Esophagus muscularis mucosa (tissue), 4 donors: ENCODE data around the gene SYNGR1. TPM values are rescaled to one million over a fixed set of nuclear protein-coding genes. Genes with fewer than 3 reads are reported as not detected.

Experiments
- DNase-seq: peaks from one replicate; pipeline ENCODE4 v3.0.0-alpha.2; 2017; ENCODE audit errors: extremely low spot score
- H3K27ac ChIP-seq, 4 donors: fragments of 200-600 bp; sonication (generic); replicated peaks in 1 of 4; 1 replicate in 3 of 4; 2 replicates in 1 of 4; pipeline ENCODE4 v1.5.1; 2016 to 2019; ENCODE audit warnings: mild to moderate bottlenecking in 1 of 4
- H3K27me3 ChIP-seq, 4 donors: fragments of 200-600 bp; sonication (generic); one replicate each; pipeline versions ENCODE4 v1.5.1 to v1.6.0; 2016 to 2019
- H3K36me3 ChIP-seq, 4 donors: fragments of 200-600 bp; sonication (generic); one replicate each; pipeline ENCODE4 v1.5.1; 2016 to 2019
- H3K4me1 ChIP-seq, 4 donors: fragments of 200-600 bp; sonication (generic); one replicate each; pipeline ENCODE4 v1.5.1; 2016 to 2019
- H3K4me3 ChIP-seq, 4 donors: fragments of 200-600 bp; sonication (generic); 1 replicate in 2 of 4; 2 replicates in 2 of 4; pipeline ENCODE4 v1.5.1; 2016 to 2019; ENCODE audit warnings: mild to moderate bottlenecking in 4 of 4, moderate library complexity in 1 of 4
- H3K9me3 ChIP-seq, 4 donors: fragments of 200-600 bp; sonication (generic); 1 replicate in 3 of 4; 2 replicates in 1 of 4; pipeline ENCODE4 v1.5.1; 2016 to 2019
- EP300 ChIP-seq: sonication (generic); formaldehyde crosslinking; IDR thresholded peaks from one replicate; pipeline ENCODE4 v1.6.1; 2017; ENCODE audit warnings: antibody characterized with exemption
- POLR2A ChIP-seq: fragments of 450-650 bp; IDR thresholded peaks from one replicate; pipeline ENCODE4 v1.6.1; 2017; ENCODE audit warnings: antibody characterized with exemption, moderate library complexity, mild to moderate bottlenecking, low read depth
- POLR2AphosphoS5 ChIP-seq, 2 donors: sonication (generic); formaldehyde crosslinking; IDR thresholded peaks; one replicate each; pipeline ENCODE4 v1.6.1; 2017; ENCODE audit warnings: antibody characterized with exemption in 2 of 2
- WGBS: methylation state at CpG from one replicate; pipeline ENCODE4 v1.1.5; 2018; 5-methylcytosine and 5-hydroxymethylcytosine counted together
- intact Hi-C: fragments of 100-400 bp; cut with DNase I; formaldehyde crosslinking; loops from one replicate; pipeline ENCODE4 v1.15.1; 2023
- total RNA-seq, 4 donors: library from RNA; depleted of rRNA; stranded (reverse); fragments of >200 nt; gene quantifications; one replicate each; pipeline versions ENCODE4 v1.1.0 to v1.2.1, GENCODE V29; 2016
- TF ChIP-seq, protein P1 (sequence below), 3 experiments: fragments of 200-600 bp in 2 of 3; fragments of 450-650 bp in 1 of 3; sonication (generic) in 2 of 3; IDR thresholded peaks; one replicate each; pipeline ENCODE4 v1.5.1; 2017 to 2019; ENCODE audit warnings: antibody characterized with exemption in 3 of 3, mild to moderate bottlenecking in 2 of 3, moderate library complexity in 1 of 3

SYNGR1 gene
- total RNA-seq, 4 donors from 2014 or later: 14.4 to 29.4 (median 24.0) TPM

GRCh38 chr22:39431821-39432251, 82.0 kb downstream of the SYNGR1 start:
- H3K4me1 ChIP-seq: peaks cover 24 to 35% (median 30%) of the 10 kb centered on the region in 4 donors
- intact Hi-C loops: loop anchor here (10.0 kb wide), 1 partner anchor 93 kb away; the partner anchor contains the start of gene ATF4
- no peak overlapping the region for H3K4me3 ChIP-seq
- no peaks in the 10 kb centered on the region for H3K9me3 ChIP-seq
- no peaks in the 10 kb centered on the region for H3K27me3 ChIP-seq
- DNase-seq: no peak
- peak overlapping the region; percentile 69 to 77 (median 72) for H3K27ac ChIP-seq
- no peak for TF ChIP-seq EP300
- TF ChIP-seq POLR2AphosphoS5 (IDR thresholded peaks at IDR 0.05): peak; percentile 35 to 56
- peaks cover 45 to 85% (median 64%) of the 10 kb centered on the region in 4 donors for H3K36me3 ChIP-seq
- 55% methylated on average over 8 of the region's 8 CpGs for WGBS

- TF ChIP-seq EP300 (no peak), POLR2AphosphoS5 (IDR thresholded peaks at IDR 0.05) (no peak), POLR2A (no peak)
- TF ChIP-seq, protein P1, sequence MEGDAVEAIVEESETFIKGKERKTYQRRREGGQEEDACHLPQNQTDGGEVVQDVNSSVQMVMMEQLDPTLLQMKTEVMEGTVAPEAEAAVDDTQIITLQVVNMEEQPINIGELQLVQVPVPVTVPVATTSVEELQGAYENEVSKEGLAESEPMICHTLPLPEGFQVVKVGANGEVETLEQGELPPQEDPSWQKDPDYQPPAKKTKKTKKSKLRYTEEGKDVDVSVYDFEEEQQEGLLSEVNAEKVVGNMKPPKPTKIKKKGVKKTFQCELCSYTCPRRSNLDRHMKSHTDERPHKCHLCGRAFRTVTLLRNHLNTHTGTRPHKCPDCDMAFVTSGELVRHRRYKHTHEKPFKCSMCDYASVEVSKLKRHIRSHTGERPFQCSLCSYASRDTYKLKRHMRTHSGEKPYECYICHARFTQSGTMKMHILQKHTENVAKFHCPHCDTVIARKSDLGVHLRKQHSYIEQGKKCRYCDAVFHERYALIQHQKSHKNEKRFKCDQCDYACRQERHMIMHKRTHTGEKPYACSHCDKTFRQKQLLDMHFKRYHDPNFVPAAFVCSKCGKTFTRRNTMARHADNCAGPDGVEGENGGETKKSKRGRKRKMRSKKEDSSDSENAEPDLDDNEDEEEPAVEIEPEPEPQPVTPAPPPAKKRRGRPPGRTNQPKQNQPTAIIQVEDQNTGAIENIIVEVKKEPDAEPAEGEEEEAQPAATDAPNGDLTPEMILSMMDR (IDR thresholded peaks at IDR 0.05): no peak
- Histone ChIP-seq H3K9me3 (no peaks in the 10 kb centered on the region), H3K27me3 (no peaks in the 10 kb centered on the region), H3K36me3 (peaks cover 40 to 79% (median 58%) of the 10 kb centered on the region in 4 donors), H3K4me3 (no peak overlapping the region), H3K27ac (peak overlapping the region; percentile 69 to 77 (median 72)), H3K4me1 (peaks cover 29 to 41% (median 36%) of the 10 kb centered on the region in 4 donors)
- WGBS: 81% methylated on average over 7 of the region's 10 CpGs
- DNase-seq: no peak
- intact Hi-C loops: loop anchor here (10.0 kb wide), 1 partner anchor 92 kb away; the partner anchor contains the start of gene ATF4
Measured at GRCh38 chr22:39432361-39432811, 82.6 kb downstream of the SYNGR1 start.

DNA sequence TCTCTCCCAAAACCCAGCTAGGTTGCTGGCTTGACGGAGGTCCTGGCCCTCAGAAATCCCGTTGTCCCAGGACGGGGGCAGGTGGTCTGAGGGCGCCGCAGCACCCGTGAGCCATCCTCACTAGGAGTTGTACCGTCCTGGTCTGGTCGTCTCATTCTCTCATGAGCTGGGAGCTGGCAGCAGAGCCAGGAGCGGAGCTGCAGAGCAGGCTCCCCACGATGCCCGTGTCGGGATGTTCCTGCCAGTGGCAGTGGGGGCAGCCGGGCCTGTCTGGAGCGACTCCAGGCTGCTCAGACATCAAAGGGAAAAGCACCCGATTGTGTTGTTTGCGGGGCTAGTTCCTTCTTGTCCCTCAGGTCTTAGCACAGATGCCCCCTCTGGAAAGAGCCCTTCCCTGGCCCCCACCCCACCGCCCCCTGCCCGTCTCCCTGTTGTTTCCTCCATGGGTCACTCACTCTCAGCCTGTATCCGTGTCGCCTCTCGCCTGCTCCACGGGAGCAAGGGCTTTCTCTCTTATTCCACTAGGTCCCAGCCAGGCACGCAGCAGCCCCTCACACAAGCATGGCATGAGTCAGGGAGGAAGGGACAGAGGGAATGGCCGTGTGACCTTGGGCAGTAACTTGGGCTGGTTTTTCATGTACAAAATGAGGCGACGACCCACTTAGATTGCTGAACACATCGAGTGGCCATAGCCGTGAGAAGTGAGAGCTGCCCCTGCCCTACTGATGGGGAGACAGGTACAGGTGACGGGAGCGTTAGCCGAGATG, 83.9 kb downstream of the SYNGR1 start:
- Histone ChIP-seq H3K36me3 (peaks cover 28 to 67% (median 46%) of the 10 kb centered on the region in 4 donors), H3K9me3 (no peaks in the 10 kb centered on the region), H3K27me3 (peaks cover 0 to 4% (median 0%) of the 10 kb centered on the region in 4 donors), H3K27ac (peak overlapping the region in 1 of 4 donors; percentile 74), H3K4me1 (peaks cover 35 to 50% (median 47%) of the 10 kb centered on the region in 4 donors), H3K4me3 (no peak overlapping the region)
- intact Hi-C loops: loop anchor here (10.0 kb wide), 1 partner anchor 91 kb away; the partner anchor contains the start of gene ATF4
- TF ChIP-seq EP300 (no peak), POLR2A (no peak), POLR2AphosphoS5 (IDR thresholded peaks at IDR 0.05) (no peak)
- TF ChIP-seq, protein P1 (IDR thresholded peaks at IDR 0.05): no peak
- 90% methylated on average over 22 of the region's 31 CpGs for WGBS
- no peak for DNase-seq

GRCh38 chr22:39434243-39434653, 84.5 kb downstream of the SYNGR1 start:
- intact Hi-C loops: loop anchor here (10.0 kb wide), 1 partner anchor 91 kb away; the partner anchor contains the start of gene ATF4
- Histone ChIP-seq H3K36me3 (peaks cover 23 to 61% (median 40%) of the 10 kb centered on the region in 4 donors), H3K27me3 (peaks cover 0 to 6% (median 0%) of the 10 kb centered on the region in 4 donors), H3K4me3 (no peak overlapping the region), H3K4me1 (peaks cover 35 to 54% (median 48%) of the 10 kb centered on the region in 4 donors), H3K27ac (no peak overlapping the region), H3K9me3 (no peaks in the 10 kb centered on the region)
- TF ChIP-seq POLR2AphosphoS5 (IDR thresholded peaks at IDR 0.05): no peak
- no peak for TF ChIP-seq EP300
- TF ChIP-seq POLR2A: no peak
- TF ChIP-seq, protein P1 (IDR thresholded peaks at IDR 0.05): no peak
- 88% methylated on average over 14 of the region's 18 CpGs for WGBS
- DNase-seq: no peak

GRCh38 chr22:39434721-39435120, 84.9 kb downstream of the SYNGR1 start:
- Histone ChIP-seq H3K27ac (no peak overlapping the region), H3K27me3 (peaks cover 0 to 11% (median 0%) of the 10 kb centered on the region in 4 donors), H3K9me3 (no peaks in the 10 kb centered on the region), H3K36me3 (peaks cover 18 to 56% (median 35%) of the 10 kb centered on the region in 4 donors), H3K4me1 (peaks cover 35 to 54% (median 47%) of the 10 kb centered on the region in 4 donors), H3K4me3 (no peak overlapping the region)
- DNase-seq: no peak
- 94% methylated on average over 4 of the region's 6 CpGs for WGBS
- intact Hi-C loops: loop anchor here (10.0 kb wide), 1 partner anchor 90 kb away; the partner anchor contains the start of gene ATF4
- no peak for TF ChIP-seq POLR2A
- TF ChIP-seq, protein P1 (IDR thresholded peaks at IDR 0.05): no peak
- no peak for TF ChIP-seq EP300
- no peak for TF ChIP-seq POLR2AphosphoS5 (IDR thresholded peaks at IDR 0.05)
